ENCODE measurements around the gene SRGAP1.
"Not testable (repeated sequence)": the region's sequence is repeated elsewhere in the genome, so short reads cannot be mapped to it uniquely, and the experiment has no call there.

SRGAP1 gene

DNA sequence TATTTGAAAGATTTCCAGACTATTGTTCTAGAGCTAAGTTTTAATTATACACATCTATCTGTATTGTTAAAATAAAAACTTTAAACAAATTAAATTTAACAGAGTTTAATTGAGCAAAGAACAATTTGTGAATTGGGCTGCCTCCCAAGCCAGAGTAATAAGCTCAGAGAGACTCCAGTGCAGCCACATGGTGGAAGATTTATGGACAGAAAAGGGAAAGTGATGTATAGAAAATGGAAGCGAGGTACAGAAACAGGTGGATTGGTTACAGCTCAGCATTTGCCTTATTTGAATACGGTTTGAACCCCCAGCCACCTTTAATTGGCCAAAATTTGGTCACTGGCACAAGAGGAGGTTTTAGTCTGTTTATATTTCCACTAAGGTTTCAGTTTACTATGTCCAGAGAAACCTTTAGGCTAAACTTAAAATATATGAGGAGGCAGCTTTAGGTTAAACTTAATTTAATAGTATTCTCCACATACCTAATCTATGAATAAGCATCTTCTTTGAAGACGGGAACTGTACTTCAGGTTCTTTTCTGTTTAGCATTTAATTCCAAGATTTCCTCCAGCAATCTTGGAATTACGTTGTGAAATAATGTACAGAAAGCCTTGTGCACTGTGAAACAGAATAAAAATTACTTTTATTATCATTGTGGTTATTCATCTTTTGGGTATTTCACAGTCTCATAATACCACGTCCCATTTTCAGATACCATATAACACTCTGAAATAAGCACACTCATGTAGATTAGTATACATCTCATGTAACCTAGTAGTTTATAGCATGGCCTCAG is 19.4 kb downstream of the SRGAP1 start:
- Histone ChIP-seq H3K27me3 (ENCODE audit: insufficient read depth, low read length) (no peaks in the 10 kb centered on the region), H2AFZ (ENCODE audit: low read depth, low read length) (no peak overlapping the region), H3K4me3 (ENCODE audit: low read length) (no peak overlapping the region), H3K36me3 (ENCODE audit: insufficient read depth, low read length) (peaks cover 9% of the 10 kb centered on the region), H3K9me3 (ENCODE audit: low read length) (no peaks in the 10 kb centered on the region), H3K4me1 (ENCODE audit: insufficient read depth, low read length) (peaks cover 12% of the 10 kb centered on the region)

DNA sequence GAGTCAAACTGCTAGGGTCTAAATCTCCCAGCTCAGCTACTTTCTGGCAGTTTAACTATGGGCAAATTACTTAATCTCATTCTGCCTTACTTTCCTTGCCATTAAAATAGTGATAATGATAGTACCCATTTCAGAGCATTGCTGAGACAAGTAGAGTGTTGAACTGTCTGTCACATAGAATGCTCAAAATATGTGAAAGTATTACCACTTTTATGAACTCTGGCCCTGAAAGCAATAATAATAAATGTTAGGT is 19.9 kb downstream of the SRGAP1 start:
- no peaks in the 10 kb centered on the region for H3K9me3 ChIP-seq (ENCODE audit: low read length)
- H3K36me3 ChIP-seq (ENCODE audit: insufficient read depth, low read length): peaks cover 9% of the 10 kb centered on the region
- H3K27me3 ChIP-seq (ENCODE audit: insufficient read depth, low read length): no peaks in the 10 kb centered on the region
- no peak overlapping the region for H2AFZ ChIP-seq (ENCODE audit: low read depth, low read length)
- H3K4me3 ChIP-seq (ENCODE audit: low read length): no peak overlapping the region
- peaks cover 12% of the 10 kb centered on the region for H3K4me1 ChIP-seq (ENCODE audit: insufficient read depth, low read length)

DNA sequence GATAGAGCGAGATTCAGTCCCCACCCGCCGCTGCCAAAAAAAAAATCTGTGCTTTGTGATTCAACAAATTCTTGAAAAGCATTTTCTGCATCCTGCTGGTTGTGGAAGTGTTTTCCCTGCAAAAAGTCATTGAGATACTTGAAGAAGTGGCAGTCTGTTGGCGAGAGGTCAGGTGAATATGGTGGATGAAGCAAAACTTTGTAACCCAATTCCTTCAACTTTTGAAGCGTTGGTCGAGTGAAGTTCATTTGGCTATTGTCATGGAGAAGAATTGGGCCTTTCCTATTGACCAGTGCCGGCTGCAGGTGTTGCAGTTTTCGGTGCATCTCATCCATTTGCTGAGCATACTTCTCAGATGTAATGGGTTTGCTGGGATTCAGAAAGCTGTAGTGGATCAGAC is 20.9 kb downstream of the SRGAP1 start:
- Histone ChIP-seq H2AFZ (ENCODE audit: low read depth, low read length) (no peak overlapping the region), H3K27me3 (ENCODE audit: insufficient read depth, low read length) (no peaks in the 10 kb centered on the region), H3K4me1 (ENCODE audit: insufficient read depth, low read length) (peaks cover 12% of the 10 kb centered on the region), H3K9me3 (ENCODE audit: low read length) (no peaks in the 10 kb centered on the region), H3K4me3 (ENCODE audit: low read length) (no peak overlapping the region), H3K36me3 (ENCODE audit: insufficient read depth, low read length) (peaks cover 9% of the 10 kb centered on the region)

DNA sequence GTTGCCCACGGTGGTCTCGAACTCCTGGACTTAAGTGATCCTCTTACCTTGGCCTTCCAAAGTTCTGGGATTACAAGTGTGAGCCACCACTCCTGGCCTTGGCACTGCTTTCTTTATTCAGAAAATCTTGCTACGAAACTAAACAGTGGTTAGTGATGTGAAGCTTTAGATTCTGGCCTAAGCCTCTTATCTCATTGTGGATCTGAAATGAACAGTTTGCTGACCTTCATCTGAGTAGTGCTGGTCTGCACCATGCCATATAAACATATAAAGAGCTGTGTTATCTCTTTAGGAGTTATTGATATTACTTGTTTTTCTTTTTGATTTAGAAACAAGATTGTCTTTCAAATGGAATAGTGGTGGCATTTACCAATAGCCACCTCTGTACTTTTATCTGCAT is 22.6 kb downstream of the SRGAP1 start:
- H3K36me3 ChIP-seq (ENCODE audit: insufficient read depth, low read length): peaks cover 9% of the 10 kb centered on the region
- H3K4me1 ChIP-seq (ENCODE audit: insufficient read depth, low read length): peaks cover 9% of the 10 kb centered on the region
- H3K27me3 ChIP-seq (ENCODE audit: insufficient read depth, low read length): no peaks in the 10 kb centered on the region
- H3K9me3 ChIP-seq (ENCODE audit: low read length): no peaks in the 10 kb centered on the region
- H3K4me3 ChIP-seq (ENCODE audit: low read length): no peak overlapping the region
- H2AFZ ChIP-seq (ENCODE audit: low read depth, low read length): no peak overlapping the region

- Histone ChIP-seq H3K27me3 (ENCODE audit: insufficient read depth, low read length) (no peaks in the 10 kb centered on the region), H3K4me3 (ENCODE audit: low read length) (no peak overlapping the region)
Observed at GRCh38 chr12:63869656-63870055, 25.2 kb downstream of the SRGAP1 start.

DNA sequence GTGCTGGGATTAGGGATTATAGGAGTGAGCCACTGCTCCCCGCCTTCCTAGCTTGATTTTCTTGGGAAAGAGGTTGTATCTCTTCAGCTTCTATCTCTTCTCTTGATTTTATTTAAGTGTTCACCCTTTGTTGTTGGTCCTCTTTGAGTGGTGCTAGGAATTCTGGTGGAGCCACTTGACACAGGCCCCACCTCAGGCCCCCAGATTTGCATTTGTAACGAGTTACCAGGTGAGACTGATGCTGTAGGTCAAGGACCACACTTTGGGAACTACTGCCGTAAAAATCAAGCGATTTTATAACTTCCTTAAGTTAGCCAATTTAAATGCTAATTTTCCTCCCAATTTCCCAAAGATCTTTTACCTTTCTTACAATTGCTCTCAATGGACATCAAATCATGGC is 26.3 kb downstream of the SRGAP1 start:
- no peaks in the 10 kb centered on the region for H3K27me3 ChIP-seq (ENCODE audit: insufficient read depth, low read length)
- peaks cover 9% of the 10 kb centered on the region for H3K36me3 ChIP-seq (ENCODE audit: insufficient read depth, low read length)
- H3K4me3 ChIP-seq (ENCODE audit: low read length): no peak overlapping the region
- H2AFZ ChIP-seq (ENCODE audit: low read depth, low read length): no peak overlapping the region
- no peaks in the 10 kb centered on the region for H3K4me1 ChIP-seq (ENCODE audit: insufficient read depth, low read length)
- no peaks in the 10 kb centered on the region for H3K9me3 ChIP-seq (ENCODE audit: low read length)

More at GRCh38 chr12:63869656-63870055, 25.2 kb downstream of the SRGAP1 start:
- Histone ChIP-seq H3K4me1 (ENCODE audit: insufficient read depth, low read length) (no peaks in the 10 kb centered on the region), H3K9me3 (ENCODE audit: low read length) (no peaks in the 10 kb centered on the region), H2AFZ (ENCODE audit: low read depth, low read length) (no peak overlapping the region), H3K36me3 (ENCODE audit: insufficient read depth, low read length) (peaks cover 9% of the 10 kb centered on the region)

- H3K36me3 ChIP-seq (ENCODE audit: insufficient read depth, low read length): peaks cover 3% of the 10 kb centered on the region
- no peak overlapping the region for H3K4me3 ChIP-seq (ENCODE audit: low read length)
- peaks cover 14% of the 10 kb centered on the region for H3K4me1 ChIP-seq (ENCODE audit: insufficient read depth, low read length)
- no peak overlapping the region for H2AFZ ChIP-seq (ENCODE audit: low read depth, low read length)
- H3K27me3 ChIP-seq (ENCODE audit: insufficient read depth, low read length): no peaks in the 10 kb centered on the region
- H3K9me3 ChIP-seq (ENCODE audit: low read length): no peaks in the 10 kb centered on the region
Observed at GRCh38 chr12:63874897-63875480, 30.5 kb downstream of the SRGAP1 start.

- Histone ChIP-seq H3K27me3 (ENCODE audit: insufficient read depth, low read length) (no peaks in the 10 kb centered on the region), H2AFZ (ENCODE audit: low read depth, low read length) (no peak overlapping the region), H3K36me3 (ENCODE audit: insufficient read depth, low read length) (peaks cover 3% of the 10 kb centered on the region), H3K9me3 (ENCODE audit: low read length) (no peaks in the 10 kb centered on the region), H3K4me1 (ENCODE audit: insufficient read depth, low read length) (peaks cover 14% of the 10 kb centered on the region), H3K4me3 (ENCODE audit: low read length) (no peak overlapping the region)
Observed at GRCh38 chr12:63875703-63876102, 31.2 kb downstream of the SRGAP1 start.

DNA sequence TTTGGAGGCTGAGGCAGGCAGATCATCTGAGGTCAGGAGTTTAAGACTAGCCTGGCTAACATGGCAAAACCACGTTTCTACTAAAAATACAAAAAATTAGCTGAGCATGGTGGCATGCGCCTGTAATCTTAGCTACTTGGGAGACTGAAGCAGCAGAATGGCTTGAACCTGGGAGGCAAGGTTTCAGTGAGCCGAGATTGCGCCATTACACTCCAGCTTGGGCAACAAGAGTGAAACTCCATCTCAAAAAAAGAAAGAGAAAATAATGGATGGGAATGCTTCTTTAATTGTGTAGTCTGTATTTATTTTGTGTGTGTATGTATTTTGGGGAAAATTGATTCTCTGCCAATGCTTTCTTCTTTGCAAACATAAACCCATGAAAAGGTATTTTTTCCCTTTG is 32.5 kb downstream of the SRGAP1 start:
- Histone ChIP-seq H3K4me3 (ENCODE audit: low read length) (no peak overlapping the region), H3K27me3 (ENCODE audit: insufficient read depth, low read length) (no peaks in the 10 kb centered on the region), H3K4me1 (ENCODE audit: insufficient read depth, low read length) (peaks cover 14% of the 10 kb centered on the region), H3K36me3 (ENCODE audit: insufficient read depth, low read length) (peaks cover 3% of the 10 kb centered on the region), H3K9me3 (ENCODE audit: low read length) (no peaks in the 10 kb centered on the region), H2AFZ (ENCODE audit: low read depth, low read length) (no peak overlapping the region)

- no peak overlapping the region for H3K4me3 ChIP-seq (ENCODE audit: low read length)
Observed at GRCh38 chr12:63877693-63878092, 33.2 kb downstream of the SRGAP1 start.

GRCh38 chr12:63880235-63880634 is 35.7 kb downstream of the SRGAP1 start:
- not testable (repeated sequence) for H3K9me3 ChIP-seq (ENCODE audit: low read length); H2AFZ ChIP-seq (ENCODE audit: low read depth, low read length); H3K27me3 ChIP-seq (ENCODE audit: insufficient read depth, low read length); H3K36me3 ChIP-seq (ENCODE audit: insufficient read depth, low read length); H3K4me3 ChIP-seq (ENCODE audit: low read length)
- peaks cover 17% of the 10 kb centered on the region for H3K4me1 ChIP-seq (ENCODE audit: insufficient read depth, low read length)

More at GRCh38 chr12:63877693-63878092, 33.2 kb downstream of the SRGAP1 start:
- no peaks in the 10 kb centered on the region for H3K27me3 ChIP-seq (ENCODE audit: insufficient read depth, low read length)
- no peaks in the 10 kb centered on the region for H3K9me3 ChIP-seq (ENCODE audit: low read length)
- H3K4me1 ChIP-seq (ENCODE audit: insufficient read depth, low read length): peaks cover 16% of the 10 kb centered on the region
- peaks cover 3% of the 10 kb centered on the region for H3K36me3 ChIP-seq (ENCODE audit: insufficient read depth, low read length)
- no peak overlapping the region for H2AFZ ChIP-seq (ENCODE audit: low read depth, low read length)

- Histone ChIP-seq H2AFZ (ENCODE audit: low read depth, low read length) (no peak overlapping the region), H3K27me3 (ENCODE audit: insufficient read depth, low read length) (no peaks in the 10 kb centered on the region), H3K4me1 (ENCODE audit: insufficient read depth, low read length) (peaks cover 17% of the 10 kb centered on the region), H3K36me3 (ENCODE audit: insufficient read depth, low read length) (peaks cover 3% of the 10 kb centered on the region), H3K9me3 (ENCODE audit: low read length) (peaks cover 6% of the 10 kb centered on the region), H3K4me3 (ENCODE audit: low read length) (no peak overlapping the region)
Observed at GRCh38 chr12:63880742-63881263, 36.3 kb downstream of the SRGAP1 start.

GRCh38 chr12:63882844-63883243 is 38.3 kb downstream of the SRGAP1 start:
- H3K9me3 ChIP-seq (ENCODE audit: low read length): peaks cover 6% of the 10 kb centered on the region
- no peaks in the 10 kb centered on the region for H3K27me3 ChIP-seq (ENCODE audit: insufficient read depth, low read length)
- no peak overlapping the region for H3K4me3 ChIP-seq (ENCODE audit: low read length)
- peaks cover 6% of the 10 kb centered on the region for H3K4me1 ChIP-seq (ENCODE audit: insufficient read depth, low read length)
- H3K36me3 ChIP-seq (ENCODE audit: insufficient read depth, low read length): peaks cover 5% of the 10 kb centered on the region
- no peak overlapping the region for H2AFZ ChIP-seq (ENCODE audit: low read depth, low read length)

Data from neuron (in vitro differentiated cells).